Ovary (tissue), 9 donors: ENCODE data around the gene NEK11. TPM values are rescaled to one million over a fixed set of nuclear protein-coding genes. Genes with fewer than 3 reads are reported as not detected.

Experiments used
- DNase-seq, 5 donors: peaks; one replicate each; pipeline ENCODE4 v3.0.0-alpha.2; 2019 to 2020
- H3K27ac ChIP-seq, 2 donors: fragments of 200-600 bp; one replicate each; pipeline versions ENCODE4 v1.5.1 to v1.8.0; 2019 to 2022
- H3K27me3 ChIP-seq: fragments of 200-600 bp; one replicate; pipeline ENCODE4 v1.8.0; 2022
- H3K36me3 ChIP-seq: fragments of 200-600 bp; sonication (generic); one replicate; pipeline ENCODE4 v1.5.1; 2019
- H3K4me1 ChIP-seq: one replicate; pipeline ENCODE4 v1.8.1; 2013; ENCODE audit warnings: mild to moderate bottlenecking, moderate library complexity; ENCODE audit not compliant: insufficient read depth
- H3K4me3 ChIP-seq: fragments of 200-600 bp; sonication (generic); one replicate; pipeline ENCODE4 v1.5.1; 2017
- H3K9me3 ChIP-seq, 2 donors: fragments of 200-600 bp in 1 of 2; sonication (generic) in 1 of 2; one replicate each; pipeline versions ENCODE4 v1.5.1 to v1.8.1; 2013 to 2019; ENCODE audit warnings: mild to moderate bottlenecking in 1 of 2, moderate library complexity in 1 of 2
- CTCF ChIP-seq, 3 donors: fragments of 450-650 bp in 2 of 3; fragments of 200-600 bp in 1 of 3; IDR thresholded peaks; one replicate each; pipeline versions ENCODE4 v1.5.1 to v1.8.0; 2016 to 2022; ENCODE audit warnings: antibody characterized with exemption in 3 of 3, mild to moderate bottlenecking in 1 of 3
- EP300 ChIP-seq: sonication (generic); formaldehyde crosslinking; IDR thresholded peaks from one replicate; pipeline ENCODE4 v1.6.1; 2017; ENCODE audit warnings: antibody characterized with exemption
- POLR2A ChIP-seq: fragments of 450-650 bp; IDR thresholded peaks from one replicate; pipeline ENCODE4 v1.6.1; 2017; ENCODE audit warnings: antibody characterized with exemption, mild to moderate bottlenecking, moderate library complexity
- WGBS, 3 donors: extraction: QIAGEN DNeasy Blood & Tissue Kit in 1 of 3; methylation state at CpG; one replicate each; pipeline versions ENCODE4 v1.1.5 to v1.1.7; 2013 to 2017; 5-methylcytosine and 5-hydroxymethylcytosine counted together
- intact Hi-C, 4 donors: fragments of 100-400 bp; cut with DNase I; formaldehyde crosslinking; loops; one replicate each; pipeline versions ENCODE4 v1.11.0 to v1.15.1; 2022 to 2023
- polyA plus RNA-seq, 2 donors: library from polyadenylated mRNA; stranded (reverse); fragments of 200-250 nt in 1 of 2; fragments of 350-450 nt in 1 of 2; fragmentation: Illumina TruSeq in 1 of 2; extraction: RNeasy Lipid Tissue Mini Kit (QIAGEN cat#74804) in 1 of 2; gene quantifications; one replicate each; pipeline ENCODE4 v1.2.3, GENCODE V29; 2013 to 2014
- total RNA-seq, 7 donors: library from RNA; depleted of rRNA in 2 of 7; stranded (reverse); fragments of >200 nt in 2 of 7; fragmentation: NEBNext Ultra II Directional in 3 of 7; extraction: Animal tissue kit (Norgen Biotek cat#: 25700) in 3 of 7; gene quantifications; one replicate each; pipeline versions ENCODE4 v1.1.0 to v1.2.4, GENCODE V29; 2016 to 2023
- donor health status: DM: no; HTN: no; CAD: no; lungs with moderate emphysema.
- donor health status: DM: no; HTN: no; CAD: no.
- donor health status: Bipolar disorder and iron deficiency.
- donor health status: DM: yes; HTN: yes; CAD: no.
- donor health status: DM: no; HTN: no; CAD: no.
- donor health status: DM: yes; HTN: yes; CAD: no.

Gene NEK11
- total and polyA plus RNA-seq, 9 donors: 4.9 to 37.3 (median 10.7) TPM

GRCh38 chr3:131178710-131179375 lies 152.2 kb downstream of the NEK11 start:
- no peak overlapping the region for H3K4me3 ChIP-seq
- intact Hi-C loops: no loop called here
- TF ChIP-seq POLR2A: no peak
- no peak for TF ChIP-seq EP300
- TF ChIP-seq CTCF (IDR thresholded peaks at IDR 0.05): no peak
- WGBS, 3 donors: 90 to 92% (median 92%) methylated on average over 6 of the region's 6 CpGs
- no peaks in the 10 kb centered on the region for H3K27me3 ChIP-seq
- H3K9me3 ChIP-seq: no peaks in the 10 kb centered on the region
- H3K4me1 ChIP-seq: no peaks in the 10 kb centered on the region
- no peak for DNase-seq
- no peak overlapping the region for H3K27ac ChIP-seq
- H3K36me3 ChIP-seq: no peaks in the 10 kb centered on the region

- no peak overlapping the region for H3K27ac ChIP-seq
- intact Hi-C loops: no loop called here
- DNase-seq: no peak
- no peaks in the 10 kb centered on the region for H3K36me3 ChIP-seq
- TF ChIP-seq CTCF (IDR thresholded peaks at IDR 0.05): no peak
- no peak for TF ChIP-seq POLR2A
- TF ChIP-seq EP300: no peak
- no peaks in the 10 kb centered on the region for H3K9me3 ChIP-seq
- H3K27me3 ChIP-seq: no peaks in the 10 kb centered on the region
- no peaks in the 10 kb centered on the region for H3K4me1 ChIP-seq
- WGBS, 3 donors: 49 to 58% (median 53%) methylated on average over 4 of the region's 4 CpGs
- H3K4me3 ChIP-seq: no peak overlapping the region
Measured at GRCh38 chr3:131192701-131193100, 166.0 kb downstream of the NEK11 start.

GRCh38 chr3:131193641-131194238 lies 167.1 kb downstream of the NEK11 start:
- WGBS, 3 donors: 76 to 81% (median 79%) methylated on average over 1 of the region's 1 CpG
- no peaks in the 10 kb centered on the region for H3K36me3 ChIP-seq
- no peak for TF ChIP-seq CTCF (IDR thresholded peaks at IDR 0.05)
- TF ChIP-seq POLR2A: no peak
- TF ChIP-seq EP300: no peak
- no peaks in the 10 kb centered on the region for H3K27me3 ChIP-seq
- no peak for DNase-seq
- intact Hi-C loops: no loop called here
- H3K4me3 ChIP-seq: no peak overlapping the region
- no peaks in the 10 kb centered on the region for H3K9me3 ChIP-seq
- no peaks in the 10 kb centered on the region for H3K4me1 ChIP-seq
- no peak overlapping the region for H3K27ac ChIP-seq

GRCh38 chr3:131194816-131195215 lies 168.1 kb downstream of the NEK11 start:
- H3K27ac ChIP-seq: no peak overlapping the region
- WGBS, 3 donors: 89 to 94% (median 93%) methylated on average over 4 of the region's 4 CpGs
- H3K27me3 ChIP-seq: no peaks in the 10 kb centered on the region
- intact Hi-C loops: no loop called here
- H3K4me3 ChIP-seq: no peak overlapping the region
- no peaks in the 10 kb centered on the region for H3K4me1 ChIP-seq
- no peak for DNase-seq
- H3K36me3 ChIP-seq: no peaks in the 10 kb centered on the region
- TF ChIP-seq CTCF (IDR thresholded peaks at IDR 0.05): no peak
- TF ChIP-seq EP300: no peak
- no peak for TF ChIP-seq POLR2A
- H3K9me3 ChIP-seq: no peaks in the 10 kb centered on the region
